Esophagus squamous epithelium (tissue), 4 donors: ENCODE measurements around the gene SRPK1.

Experiments
- POLR2A ChIP-seq, 4 donors: fragments of 450-650 bp; IDR thresholded peaks; one replicate each; pipeline ENCODE4 v1.6.1; 2017; ENCODE audit warnings: antibody characterized with exemption in 4 of 4, mild to moderate bottlenecking in 4 of 4, moderate library complexity in 3 of 4
- TF ChIP-seq, protein P1 (sequence below), 6 experiments: fragments of 450-650 bp in 4 of 6; fragments of 200-600 bp in 2 of 6; sonication (generic) in 2 of 6; IDR thresholded peaks; one replicate each; pipeline ENCODE4 v1.5.1; 2016 to 2019; ENCODE audit warnings: antibody characterized with exemption in 6 of 6, mild to moderate bottlenecking in 4 of 6, moderate library complexity in 4 of 6

- TF ChIP-seq, protein P1, sequence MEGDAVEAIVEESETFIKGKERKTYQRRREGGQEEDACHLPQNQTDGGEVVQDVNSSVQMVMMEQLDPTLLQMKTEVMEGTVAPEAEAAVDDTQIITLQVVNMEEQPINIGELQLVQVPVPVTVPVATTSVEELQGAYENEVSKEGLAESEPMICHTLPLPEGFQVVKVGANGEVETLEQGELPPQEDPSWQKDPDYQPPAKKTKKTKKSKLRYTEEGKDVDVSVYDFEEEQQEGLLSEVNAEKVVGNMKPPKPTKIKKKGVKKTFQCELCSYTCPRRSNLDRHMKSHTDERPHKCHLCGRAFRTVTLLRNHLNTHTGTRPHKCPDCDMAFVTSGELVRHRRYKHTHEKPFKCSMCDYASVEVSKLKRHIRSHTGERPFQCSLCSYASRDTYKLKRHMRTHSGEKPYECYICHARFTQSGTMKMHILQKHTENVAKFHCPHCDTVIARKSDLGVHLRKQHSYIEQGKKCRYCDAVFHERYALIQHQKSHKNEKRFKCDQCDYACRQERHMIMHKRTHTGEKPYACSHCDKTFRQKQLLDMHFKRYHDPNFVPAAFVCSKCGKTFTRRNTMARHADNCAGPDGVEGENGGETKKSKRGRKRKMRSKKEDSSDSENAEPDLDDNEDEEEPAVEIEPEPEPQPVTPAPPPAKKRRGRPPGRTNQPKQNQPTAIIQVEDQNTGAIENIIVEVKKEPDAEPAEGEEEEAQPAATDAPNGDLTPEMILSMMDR (IDR thresholded peaks at IDR 0.05), result no peak
- no peak for TF ChIP-seq POLR2A (IDR thresholded peaks at IDR 0.05)
Measured at GRCh38 chr6:35856250-35856649, 64.6 kb downstream of the SRPK1 start.
